ENCODE measurements around the gene ZNF530.

The ZNF530 gene

GRCh38 chr19:57615346-57615745, 15.7 kb downstream of the ZNF530 start:
- DNase-seq = no peak

- no peak for DNase-seq
Observed at GRCh38 chr19:57620673-57621348, 21.1 kb downstream of the ZNF530 start.

DNA sequence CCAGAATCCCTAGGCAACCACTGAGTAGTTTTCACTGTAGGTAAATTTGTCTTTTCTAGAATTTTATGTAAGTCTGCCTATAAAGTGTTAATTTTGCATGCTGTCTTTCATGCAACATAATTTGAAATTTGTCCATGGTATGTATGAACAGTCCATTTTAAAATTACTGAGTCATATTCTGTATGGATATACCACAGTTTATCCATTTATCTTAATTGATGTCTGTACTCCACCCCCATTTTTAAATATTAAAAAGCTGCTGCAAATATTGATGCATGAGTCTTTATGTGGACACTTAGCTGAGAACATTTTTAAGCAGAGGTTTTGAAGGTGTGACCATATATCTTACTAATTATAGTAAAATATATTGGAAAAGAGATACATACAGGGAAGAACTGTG, 23.4 kb downstream of the ZNF530 start:
- no peak for DNase-seq

GRCh38 chr19:57632987-57633831, 33.5 kb downstream of the ZNF530 start, which contains the start of gene ZNF211:
TSS of gene ZNF211 (plus strand) at chr19:57633168. CDS start at chr19:57633347, 179 bp downstream.
- peak; percentile 83 for DNase-seq

GRCh38 chr19:57633832-57634131, 34.1 kb downstream of the ZNF530 start:
- DNase-seq = no peak

- no peak for DNase-seq
Observed at GRCh38 chr19:57637379-57637778, 37.7 kb downstream of the ZNF530 start.

DNA sequence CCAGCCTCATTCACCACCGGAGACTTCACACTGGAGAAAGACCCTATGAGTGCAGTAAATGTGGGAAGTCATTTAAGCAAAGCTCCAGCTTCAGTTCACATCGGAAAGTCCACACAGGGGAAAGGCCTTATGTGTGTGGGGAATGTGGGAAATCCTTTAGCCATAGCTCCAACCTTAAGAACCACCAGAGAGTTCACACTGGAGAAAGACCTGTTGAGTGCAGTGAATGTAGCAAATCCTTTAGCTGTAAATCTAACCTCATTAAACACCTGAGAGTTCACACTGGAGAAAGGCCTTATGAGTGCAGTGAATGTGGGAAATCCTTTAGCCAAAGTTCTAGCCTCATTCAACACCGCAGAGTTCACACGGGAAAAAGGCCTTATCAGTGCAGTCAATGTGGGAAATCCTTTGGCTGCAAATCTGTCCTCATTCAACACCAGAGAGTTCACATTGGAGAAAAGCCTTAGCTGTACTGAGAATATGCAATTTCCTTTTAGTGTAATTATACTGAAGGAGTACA, 42.1 kb downstream of the ZNF530 start:
- DNase-seq = no peak

DNA sequence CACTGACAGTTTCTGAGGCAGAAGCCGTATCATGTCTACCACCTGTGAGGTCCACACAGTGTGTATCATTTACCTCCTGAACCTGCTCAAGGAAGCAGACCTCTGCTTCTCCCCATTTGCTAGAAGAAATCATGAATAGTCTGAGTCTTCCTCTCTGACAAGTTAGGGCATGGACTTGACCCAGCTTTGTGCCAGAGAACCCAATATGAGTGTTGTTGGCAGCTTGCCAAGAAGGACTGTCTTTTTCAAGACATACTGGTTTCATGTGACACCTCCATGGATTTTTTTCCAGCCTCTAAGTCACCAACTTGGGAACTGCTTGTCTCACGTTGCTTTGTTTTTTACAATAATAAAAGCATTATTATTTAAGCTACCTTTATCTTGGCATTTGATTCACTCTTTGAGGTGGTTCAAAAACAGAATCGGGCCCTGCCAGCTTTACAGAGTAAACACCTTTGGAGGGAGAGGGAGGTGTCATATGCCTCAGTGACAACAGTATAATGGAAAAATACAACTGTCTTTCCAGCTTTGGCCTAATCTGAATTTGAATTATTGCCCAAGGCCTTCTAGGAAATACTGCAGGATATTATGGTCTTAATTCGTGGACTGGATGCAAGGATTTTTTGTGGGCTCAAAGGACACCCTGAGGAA, 42.8 kb downstream of the ZNF530 start:
- DNase-seq = no peak

DNA sequence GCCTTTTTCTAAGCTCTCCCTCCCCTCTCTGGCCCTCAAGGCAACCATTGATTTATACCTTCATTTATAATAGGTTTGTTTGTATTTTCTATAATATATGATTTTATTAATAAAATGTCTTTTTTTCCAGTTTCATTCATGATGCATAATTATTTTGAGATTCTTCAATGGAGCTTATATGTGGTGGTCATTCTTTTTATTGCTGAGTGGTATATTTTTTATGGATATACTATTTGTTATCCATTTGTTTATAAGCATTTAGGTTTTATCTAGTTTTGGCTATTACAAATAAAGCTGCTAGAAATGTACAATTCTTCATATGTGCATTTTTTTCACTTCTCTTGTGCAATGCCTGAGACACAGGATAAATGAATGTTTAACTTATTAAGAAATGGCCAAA, 44.0 kb downstream of the ZNF530 start:
- DNase-seq = no peak

DNA sequence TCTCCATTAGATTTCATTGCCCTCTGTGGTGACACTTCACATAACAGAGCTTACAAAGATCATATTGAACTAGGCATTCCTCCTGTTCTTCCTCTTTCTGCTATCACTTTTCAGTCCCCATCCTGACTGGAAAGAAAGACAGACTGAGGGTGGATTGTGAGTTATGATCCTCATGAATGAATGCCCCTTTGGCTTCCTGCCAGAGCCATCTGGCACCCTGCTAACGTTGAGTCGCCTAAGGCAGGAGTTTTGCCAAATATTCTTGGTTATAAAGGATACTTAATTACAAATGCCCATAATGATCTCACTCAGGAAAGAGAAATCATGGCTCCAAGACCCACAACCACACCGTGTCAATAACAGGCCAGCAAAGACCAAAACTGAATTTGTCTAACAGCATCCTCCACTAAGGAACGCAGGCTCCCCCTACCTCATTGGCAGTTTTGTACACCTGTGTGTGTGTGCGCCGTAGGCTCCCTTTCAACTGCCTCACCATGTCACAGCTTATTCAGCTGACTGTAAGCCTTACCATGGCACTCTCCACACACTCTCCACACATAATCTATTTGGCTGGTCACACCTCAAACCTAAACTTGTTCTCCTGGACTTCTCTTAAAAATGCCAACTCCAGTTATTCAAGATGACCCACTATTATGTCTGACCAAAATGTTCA, 48.8 kb downstream of the ZNF530 start:
- no peak for DNase-seq

DNA sequence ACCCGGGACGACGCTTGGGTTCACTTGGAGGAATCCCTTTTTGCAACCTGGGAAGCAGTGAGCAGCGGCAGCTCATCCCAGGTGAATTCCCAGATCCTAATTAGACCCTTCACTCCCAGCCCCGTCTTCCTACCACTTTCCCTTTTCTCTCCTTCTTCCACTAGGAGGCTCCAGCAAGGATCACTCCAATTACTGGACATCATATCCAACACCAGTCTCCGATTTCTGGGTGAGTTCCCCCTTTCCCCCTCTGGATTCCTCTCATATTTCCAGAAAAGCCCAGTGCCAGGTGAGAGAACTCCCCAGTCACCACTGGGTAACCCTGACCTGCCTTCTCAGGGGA, 51.9 kb downstream of the ZNF530 start:
- DNase-seq = no peak

- DNase-seq = no peak
Observed at GRCh38 chr19:57653689-57654088, 54.0 kb downstream of the ZNF530 start.

DNA sequence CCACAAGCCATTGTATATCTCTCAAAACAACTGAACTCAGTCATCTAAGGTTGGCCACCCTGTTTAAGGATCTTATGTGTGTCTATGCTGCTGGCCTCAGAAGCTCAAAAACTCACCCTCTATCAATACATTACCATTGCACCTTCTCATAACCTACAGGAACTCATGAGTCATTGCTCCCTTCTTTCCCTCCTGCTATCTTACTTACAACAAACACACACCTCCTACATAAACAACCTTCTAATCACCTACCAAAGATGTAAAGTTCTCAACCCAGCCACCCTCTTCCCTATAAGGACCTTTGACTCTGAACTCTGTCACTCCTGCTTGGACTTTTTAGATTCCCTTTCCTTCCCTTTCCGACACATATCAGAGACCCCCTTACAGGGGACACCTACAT, 55.8 kb downstream of the ZNF530 start:
- DNase-seq = no peak

- DNase-seq = no peak
Observed at GRCh38 chr19:57656346-57656745, 56.7 kb downstream of the ZNF530 start.
